ENCODE measurements around the gene C3. TPM values are rescaled to one million over a fixed set of nuclear protein-coding genes. Genes with fewer than 3 reads are reported as not detected.

Gene C3
- total RNA-seq, 1 experiment from 2014 or later: 872 TPM

- CTCF ChIA-PET: no interaction called here
- peaks cover 8% of the 10 kb centered on the region for H3K9me3 Mint-ChIP-seq (ENCODE audit: unreplicated experiment)
- TF ChIP-seq, protein P1, sequence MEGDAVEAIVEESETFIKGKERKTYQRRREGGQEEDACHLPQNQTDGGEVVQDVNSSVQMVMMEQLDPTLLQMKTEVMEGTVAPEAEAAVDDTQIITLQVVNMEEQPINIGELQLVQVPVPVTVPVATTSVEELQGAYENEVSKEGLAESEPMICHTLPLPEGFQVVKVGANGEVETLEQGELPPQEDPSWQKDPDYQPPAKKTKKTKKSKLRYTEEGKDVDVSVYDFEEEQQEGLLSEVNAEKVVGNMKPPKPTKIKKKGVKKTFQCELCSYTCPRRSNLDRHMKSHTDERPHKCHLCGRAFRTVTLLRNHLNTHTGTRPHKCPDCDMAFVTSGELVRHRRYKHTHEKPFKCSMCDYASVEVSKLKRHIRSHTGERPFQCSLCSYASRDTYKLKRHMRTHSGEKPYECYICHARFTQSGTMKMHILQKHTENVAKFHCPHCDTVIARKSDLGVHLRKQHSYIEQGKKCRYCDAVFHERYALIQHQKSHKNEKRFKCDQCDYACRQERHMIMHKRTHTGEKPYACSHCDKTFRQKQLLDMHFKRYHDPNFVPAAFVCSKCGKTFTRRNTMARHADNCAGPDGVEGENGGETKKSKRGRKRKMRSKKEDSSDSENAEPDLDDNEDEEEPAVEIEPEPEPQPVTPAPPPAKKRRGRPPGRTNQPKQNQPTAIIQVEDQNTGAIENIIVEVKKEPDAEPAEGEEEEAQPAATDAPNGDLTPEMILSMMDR (IDR thresholded peaks at IDR 0.05; ENCODE audit: unreplicated experiment): no peak
- no TSS peak for BruUV-seq (replicated peaks)
- H3K4me3 Mint-ChIP-seq (ENCODE audit: unreplicated experiment): peak overlapping the region; percentile 95
- no peaks in the 10 kb centered on the region for H3K27me3 Mint-ChIP-seq (ENCODE audit: insufficient read depth, unreplicated experiment)
- H3K4me1 Mint-ChIP-seq (ENCODE audit: insufficient read depth, unreplicated experiment): peaks cover 42% of the 10 kb centered on the region
- intact Hi-C loops (cut with micrococcal nuclease): no loop called here
- H3K36me3 Mint-ChIP-seq (ENCODE audit: insufficient read depth, unreplicated experiment): peaks cover 79% of the 10 kb centered on the region
- no peak for DNase-seq (ENCODE audit: unreplicated experiment)
- H3K27ac Mint-ChIP-seq (ENCODE audit: low read depth, unreplicated experiment): peak overlapping the region; percentile 44
- POLR2A ChIA-PET: no interaction called here
Measured at GRCh38 chr19:6717441-6717971, 2.9 kb downstream of the C3 start.

DNA sequence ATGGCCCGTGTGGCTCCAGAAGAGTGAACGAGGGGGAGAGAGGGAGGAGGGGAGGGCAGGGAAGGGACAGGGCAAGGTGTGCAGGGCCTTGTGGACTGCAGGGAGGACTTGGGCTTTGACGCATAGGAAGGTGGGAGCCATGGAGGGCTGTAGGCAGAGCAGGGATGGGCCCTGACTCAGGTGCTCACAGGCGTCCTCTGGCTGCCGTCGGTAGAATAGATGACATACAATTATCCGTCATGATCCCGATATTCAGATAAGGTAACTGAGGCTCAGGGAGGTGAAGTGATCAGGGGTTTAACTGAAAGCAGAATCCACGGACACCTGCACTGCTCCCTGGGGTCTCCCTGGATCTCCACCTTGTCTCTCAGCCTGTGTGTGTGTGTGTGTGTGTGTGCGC, 3.4 kb downstream of the C3 start:
- Mint-ChIP-seq H3K36me3 (ENCODE audit: insufficient read depth, unreplicated experiment) (peaks cover 83% of the 10 kb centered on the region), H3K27me3 (ENCODE audit: insufficient read depth, unreplicated experiment) (no peaks in the 10 kb centered on the region), H3K9me3 (ENCODE audit: unreplicated experiment) (peaks cover 8% of the 10 kb centered on the region), H3K4me1 (ENCODE audit: insufficient read depth, unreplicated experiment) (peaks cover 42% of the 10 kb centered on the region), H3K27ac (ENCODE audit: low read depth, unreplicated experiment) (peak overlapping the region; percentile 44), H3K4me3 (ENCODE audit: unreplicated experiment) (peak overlapping the region; percentile 95)
- TF ChIP-seq, protein P1 (IDR thresholded peaks at IDR 0.05; ENCODE audit: unreplicated experiment): no peak
- BruUV-seq (replicated peaks): TSS peak; percentile 14
- intact Hi-C loops (cut with micrococcal nuclease): no loop called here
- POLR2A ChIA-PET: no interaction called here
- DNase-seq (ENCODE audit: unreplicated experiment): no peak
- CTCF ChIA-PET: no interaction called here

GRCh38 chr19:6716610-6716970, 3.9 kb downstream of the C3 start:
- no TSS peak for BruUV-seq (replicated peaks)
- POLR2A ChIA-PET: no interaction called here
- intact Hi-C loops (cut with micrococcal nuclease): no loop called here

DNA sequence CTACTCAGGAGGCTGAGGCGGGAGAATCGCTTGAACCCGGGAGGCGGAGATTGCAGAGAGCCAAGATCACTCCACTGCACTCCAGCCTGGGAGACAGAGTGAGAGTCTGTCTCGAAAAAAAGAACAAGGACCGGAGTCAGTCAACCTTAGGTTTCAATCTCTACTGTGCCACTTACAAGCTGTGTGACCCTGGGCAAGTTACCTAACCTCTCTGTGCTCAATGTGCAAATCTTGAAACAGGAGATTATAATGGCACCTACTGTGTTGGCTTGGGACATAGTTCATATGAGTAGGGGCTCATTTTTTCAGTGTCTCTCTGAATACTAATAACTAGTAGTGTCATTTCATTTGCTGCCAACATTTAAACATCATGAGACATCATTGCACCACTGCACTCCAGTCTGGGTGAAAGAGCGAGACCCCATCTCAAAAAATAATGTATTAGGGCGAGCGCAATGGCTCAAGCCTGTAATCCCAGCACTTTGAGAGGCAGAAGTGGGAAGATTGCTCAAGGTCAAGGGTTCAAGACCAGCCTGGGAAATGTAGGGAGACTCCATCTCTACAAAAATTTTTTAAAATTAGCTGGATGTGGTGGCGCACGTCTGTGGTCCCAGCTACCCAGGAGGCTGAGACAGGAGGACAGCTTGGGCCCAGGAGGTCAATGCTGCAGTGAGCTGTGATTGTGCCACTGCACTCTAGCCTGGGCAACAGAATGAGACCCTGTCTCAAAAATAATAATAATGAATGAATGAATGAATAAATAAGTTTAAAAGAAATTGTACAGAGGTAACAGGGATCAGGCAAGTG, 5.5 kb downstream of the C3 start:
- peaks cover 36% of the 10 kb centered on the region for H3K4me1 Mint-ChIP-seq (ENCODE audit: insufficient read depth, unreplicated experiment)
- POLR2A ChIA-PET: interaction anchor here (0.6 to 1.5 kb wide), 4 partner anchors 22 to 112 kb away, joined by 3 to 4 read pairs (median 3); no protein-coding TSS in a partner anchor
- CTCF ChIA-PET: interaction anchor here (0.6 kb wide), 1 partner anchor 23 kb away, joined by 3 read pairs; no protein-coding TSS in a partner anchor

More at GRCh38 chr19:6716610-6716970, 3.9 kb downstream of the C3 start:
- H3K9me3 Mint-ChIP-seq (ENCODE audit: unreplicated experiment): peaks cover 8% of the 10 kb centered on the region
- H3K27me3 Mint-ChIP-seq (ENCODE audit: insufficient read depth, unreplicated experiment): no peaks in the 10 kb centered on the region
- peaks cover 37% of the 10 kb centered on the region for H3K4me1 Mint-ChIP-seq (ENCODE audit: insufficient read depth, unreplicated experiment)
- CTCF ChIA-PET: interaction anchor here (0.6 to 1.2 kb wide), 2 partner anchors 146 kb away, joined by 3 to 4 read pairs; no protein-coding TSS in a partner anchor
- no peak for DNase-seq (ENCODE audit: unreplicated experiment)
- TF ChIP-seq, protein P1 (IDR thresholded peaks at IDR 0.05; ENCODE audit: unreplicated experiment): no peak
- H3K4me3 Mint-ChIP-seq (ENCODE audit: unreplicated experiment): peak overlapping the region; percentile 15
- H3K36me3 Mint-ChIP-seq (ENCODE audit: insufficient read depth, unreplicated experiment): peaks cover 88% of the 10 kb centered on the region
- H3K27ac Mint-ChIP-seq (ENCODE audit: low read depth, unreplicated experiment): no peak overlapping the region

More for the DNA sequence above, 5.5 kb downstream of the C3 start:
- no peaks in the 10 kb centered on the region for H3K27me3 Mint-ChIP-seq (ENCODE audit: insufficient read depth, unreplicated experiment)
- DNase-seq (ENCODE audit: unreplicated experiment): no peak
- no peak overlapping the region for H3K27ac Mint-ChIP-seq (ENCODE audit: low read depth, unreplicated experiment)
- H3K4me3 Mint-ChIP-seq (ENCODE audit: unreplicated experiment): no peak overlapping the region
- peaks cover 98% of the 10 kb centered on the region for H3K36me3 Mint-ChIP-seq (ENCODE audit: insufficient read depth, unreplicated experiment)
- H3K9me3 Mint-ChIP-seq (ENCODE audit: unreplicated experiment): peaks cover 8% of the 10 kb centered on the region
- no TSS peak for BruUV-seq (replicated peaks)
- TF ChIP-seq, protein P1 (IDR thresholded peaks at IDR 0.05; ENCODE audit: unreplicated experiment): no peak
- intact Hi-C loops (cut with micrococcal nuclease): no loop called here
